Lung (tissue), 12 donors: Measurements from ENCODE around the gene MYO3B. TPM values are rescaled to one million over a fixed set of nuclear protein-coding genes. Genes with fewer than 3 reads are reported as not detected.

Experiments used
- ATAC-seq: fragments of 200-7000 bp; cut with Tn5 transposase; one replicate; pipeline ENCODE4 v1.9.1; 2020; ENCODE audit warnings: moderate number of reproducible peaks; ENCODE audit not compliant: insufficient read depth, low FRiP score
- DNase-seq, 3 donors: peaks; one replicate each; pipeline ENCODE4 v3.0.0-alpha.2; 2013 to 2017
- H3K27ac ChIP-seq, 2 donors: one replicate each; pipeline ENCODE4 v1.5.1; 2013; ENCODE audit warnings: mild to moderate bottlenecking in 2 of 2, moderate library complexity in 2 of 2, control low read depth in 1 of 2, inconsistent platforms in 1 of 2, low read depth in 1 of 2, low read length in 1 of 2
- H3K27me3 ChIP-seq, 3 donors: one replicate each; pipeline ENCODE4 v1.5.1; 2013; ENCODE audit warnings: low read length in 2 of 3; ENCODE audit not compliant: control insufficient read depth in 3 of 3, insufficient read depth in 3 of 3
- H3K36me3 ChIP-seq, 4 donors: one replicate each; pipeline ENCODE4 v1.5.1; 2013; ENCODE audit warnings: low read length in 4 of 4, mild to moderate bottlenecking in 1 of 4, moderate library complexity in 1 of 4; ENCODE audit not compliant: control insufficient read depth in 4 of 4, insufficient read depth in 4 of 4
- H3K4me1 ChIP-seq, 5 donors: one replicate each; pipeline ENCODE4 v1.5.1; 2013; ENCODE audit warnings: low read length in 5 of 5, mild to moderate bottlenecking in 2 of 5, moderate library complexity in 1 of 5; ENCODE audit not compliant: control insufficient read depth in 5 of 5, insufficient read depth in 5 of 5
- H3K4me3 ChIP-seq: one replicate; pipeline ENCODE4 v1.5.1; 2013; ENCODE audit warnings: mild to moderate bottlenecking, control low read depth, moderate library complexity
- H3K9ac ChIP-seq, 2 donors: one replicate each; pipeline ENCODE4 v1.5.1; 2013; ENCODE audit warnings: low read length in 2 of 2, control low read depth in 1 of 2; ENCODE audit not compliant: insufficient read depth in 1 of 2
- H3K9me3 ChIP-seq, 4 donors: one replicate each; pipeline ENCODE4 v1.5.1; 2013; ENCODE audit warnings: low read length in 3 of 4, mild to moderate bottlenecking in 1 of 4, moderate library complexity in 1 of 4; ENCODE audit not compliant: control insufficient read depth in 4 of 4, insufficient read depth in 3 of 4
- CTCF ChIP-seq: IDR thresholded peaks from 2 replicates; pipeline ENCODE4 v1.5.1; 2012; ENCODE audit warnings: mild to moderate bottlenecking; ENCODE audit errors: control extremely low read depth, extremely low read depth
- WGBS, 2 donors: extraction: QIAGEN DNeasy Blood & Tissue Kit; methylation state at CpG; one replicate each; pipeline ENCODE4 v1.1.7; 2013; 5-methylcytosine and 5-hydroxymethylcytosine counted together
- polyA plus RNA-seq, 2 donors: library from polyadenylated mRNA; stranded (reverse); fragments of 200-250 nt; gene quantifications; one replicate each; pipeline ENCODE4 v1.2.1, GENCODE V29; 2013
- total RNA-seq, 2 donors: library from RNA; depleted of rRNA in 1 of 2; stranded (reverse); fragments of >200 nt in 1 of 2; gene quantifications; one replicate each; pipeline ENCODE4 v1.2.1, GENCODE V29; 2014 to 2021
- donor health status: control.
- donor health status: control.
- donor health status: Bipolar disorder and iron deficiency.
- donor health status: healthy.
- donor health status: DM: yes; HTN: yes; CAD: no.

MYO3B gene
- total and polyA plus RNA-seq, 4 donors, result 0.03 to 0.82 (median 0.05) TPM; not detected in 1

GRCh38 chr2:170163411-170164065, 14.4 kb upstream of the MYO3B start:
- Histone ChIP-seq H3K27ac (no peak overlapping the region), H3K4me1 (no peaks in the 10 kb centered on the region), H3K27me3 (no peaks in the 10 kb centered on the region), H3K9ac (no peak overlapping the region), H3K36me3 (no peaks in the 10 kb centered on the region), H3K9me3 (no peaks in the 10 kb centered on the region), H3K4me3 (no peak overlapping the region)
- 87% methylated on average over 6 of the region's 6 CpGs for WGBS, 2 donors
- no peak for ATAC-seq
- no peak for TF ChIP-seq CTCF
- DNase-seq, result no peak

- Histone ChIP-seq H3K9me3 (no peaks in the 10 kb centered on the region), H3K9ac (no peak overlapping the region), H3K36me3 (no peaks in the 10 kb centered on the region), H3K27me3 (no peaks in the 10 kb centered on the region), H3K4me3 (no peak overlapping the region), H3K4me1 (no peaks in the 10 kb centered on the region), H3K27ac (no peak overlapping the region)
- ATAC-seq (no peak), DNase-seq (no peak)
- no peak for TF ChIP-seq CTCF
- 82 to 96% methylated on average over 2 of the region's 2 CpGs for WGBS, 2 donors
Measured at GRCh38 chr2:170165129-170165528, 12.8 kb upstream of the MYO3B start.

GRCh38 chr2:170166735-170167134, 11.2 kb upstream of the MYO3B start:
- no peak overlapping the region for H3K27ac ChIP-seq
- H3K4me1 ChIP-seq, result no peaks in the 10 kb centered on the region
- 97 to 100% methylated on average over 1 of the region's 1 CpG for WGBS, 2 donors
- no peaks in the 10 kb centered on the region for H3K9me3 ChIP-seq
- H3K9ac ChIP-seq, result no peak overlapping the region
- DNase-seq (no peak), ATAC-seq (no peak)
- no peak overlapping the region for H3K4me3 ChIP-seq
- H3K36me3 ChIP-seq, result no peaks in the 10 kb centered on the region
- no peak for TF ChIP-seq CTCF
- no peaks in the 10 kb centered on the region for H3K27me3 ChIP-seq
